ENCODE data around the gene IL2RG. TPM values are rescaled to one million over a fixed set of nuclear protein-coding genes. Genes with fewer than 3 reads are reported as not detected.

The IL2RG gene
- total and polyA plus RNA-seq, 4 donors: 2.2 to 4.0 (median 3.3) TPM

- TF ChIP-seq, protein P1, sequence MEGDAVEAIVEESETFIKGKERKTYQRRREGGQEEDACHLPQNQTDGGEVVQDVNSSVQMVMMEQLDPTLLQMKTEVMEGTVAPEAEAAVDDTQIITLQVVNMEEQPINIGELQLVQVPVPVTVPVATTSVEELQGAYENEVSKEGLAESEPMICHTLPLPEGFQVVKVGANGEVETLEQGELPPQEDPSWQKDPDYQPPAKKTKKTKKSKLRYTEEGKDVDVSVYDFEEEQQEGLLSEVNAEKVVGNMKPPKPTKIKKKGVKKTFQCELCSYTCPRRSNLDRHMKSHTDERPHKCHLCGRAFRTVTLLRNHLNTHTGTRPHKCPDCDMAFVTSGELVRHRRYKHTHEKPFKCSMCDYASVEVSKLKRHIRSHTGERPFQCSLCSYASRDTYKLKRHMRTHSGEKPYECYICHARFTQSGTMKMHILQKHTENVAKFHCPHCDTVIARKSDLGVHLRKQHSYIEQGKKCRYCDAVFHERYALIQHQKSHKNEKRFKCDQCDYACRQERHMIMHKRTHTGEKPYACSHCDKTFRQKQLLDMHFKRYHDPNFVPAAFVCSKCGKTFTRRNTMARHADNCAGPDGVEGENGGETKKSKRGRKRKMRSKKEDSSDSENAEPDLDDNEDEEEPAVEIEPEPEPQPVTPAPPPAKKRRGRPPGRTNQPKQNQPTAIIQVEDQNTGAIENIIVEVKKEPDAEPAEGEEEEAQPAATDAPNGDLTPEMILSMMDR (IDR thresholded peaks at IDR 0.05; ENCODE audit: low read depth, low read length, missing input control): no peak
- TF ChIP-seq RXRA (IDR thresholded peaks at IDR 0.05): no peak
- no peak for TF ChIP-seq SP1 (IDR thresholded peaks at IDR 0.05)
- no peak for TF ChIP-seq NR2F2 (IDR thresholded peaks at IDR 0.05)
Observed at GRCh38 chrX:71109051-71109450, 2.3 kb downstream of the IL2RG start (continued).

DNA sequence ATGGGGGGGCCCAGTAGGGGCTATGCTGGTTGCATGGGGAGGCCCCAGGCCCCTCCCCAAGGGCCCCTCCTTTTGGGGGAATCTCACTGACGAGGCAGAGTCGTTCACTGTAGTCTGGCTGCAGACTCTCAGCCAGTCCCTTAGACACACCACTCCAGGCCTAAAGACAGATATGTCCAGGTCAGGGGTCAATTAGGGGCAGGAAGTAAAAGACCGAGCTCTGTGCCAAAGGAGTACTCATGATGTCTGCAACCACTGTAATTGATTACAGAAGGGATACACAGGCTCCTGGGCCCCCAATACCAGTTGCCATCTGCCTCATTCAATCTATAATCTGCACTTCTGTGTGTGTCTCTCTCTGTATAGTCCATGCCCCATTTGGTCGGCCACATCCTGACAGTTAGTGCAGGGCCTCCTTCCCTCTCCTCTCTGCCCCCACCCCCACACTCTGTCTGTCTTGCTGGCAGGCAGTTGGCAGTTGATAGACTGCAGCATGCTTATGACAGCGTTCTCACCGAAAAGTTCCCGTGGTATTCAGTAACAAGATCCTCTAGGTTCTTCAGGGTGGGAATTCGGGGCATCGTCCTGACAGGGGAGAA is 3.5 kb downstream of the IL2RG start:
- Histone ChIP-seq H3K4me1 (ENCODE audit: control insufficient read depth in 4 of 4, insufficient read depth in 4 of 4, low read length in 3 of 4) (no peaks in the 10 kb centered on the region), H3K36me3 (ENCODE audit: control insufficient read depth in 4 of 4, insufficient read depth in 3 of 4, low read depth in 1 of 4, low read length in 3 of 4) (no peaks in the 10 kb centered on the region), H3K27ac (ENCODE audit: low read depth in 1 of 2, low read length in 2 of 2) (no peak overlapping the region), H3K9me3 (ENCODE audit: control insufficient read depth in 4 of 4, low read length in 3 of 4) (no peaks in the 10 kb centered on the region), H3K9ac (ENCODE audit: low read depth in 1 of 2, low read length in 2 of 2) (no peak overlapping the region), H3K4me3 (ENCODE audit: low read depth in 1 of 3, low read length in 3 of 3) (no peak overlapping the region), H3K27me3 (ENCODE audit: control insufficient read depth in 4 of 4, insufficient read depth in 4 of 4, low read length in 3 of 4) (no peaks in the 10 kb centered on the region)
- DNase-seq (ENCODE audit: low spot score): no peak
- TF ChIP-seq, protein P2, sequence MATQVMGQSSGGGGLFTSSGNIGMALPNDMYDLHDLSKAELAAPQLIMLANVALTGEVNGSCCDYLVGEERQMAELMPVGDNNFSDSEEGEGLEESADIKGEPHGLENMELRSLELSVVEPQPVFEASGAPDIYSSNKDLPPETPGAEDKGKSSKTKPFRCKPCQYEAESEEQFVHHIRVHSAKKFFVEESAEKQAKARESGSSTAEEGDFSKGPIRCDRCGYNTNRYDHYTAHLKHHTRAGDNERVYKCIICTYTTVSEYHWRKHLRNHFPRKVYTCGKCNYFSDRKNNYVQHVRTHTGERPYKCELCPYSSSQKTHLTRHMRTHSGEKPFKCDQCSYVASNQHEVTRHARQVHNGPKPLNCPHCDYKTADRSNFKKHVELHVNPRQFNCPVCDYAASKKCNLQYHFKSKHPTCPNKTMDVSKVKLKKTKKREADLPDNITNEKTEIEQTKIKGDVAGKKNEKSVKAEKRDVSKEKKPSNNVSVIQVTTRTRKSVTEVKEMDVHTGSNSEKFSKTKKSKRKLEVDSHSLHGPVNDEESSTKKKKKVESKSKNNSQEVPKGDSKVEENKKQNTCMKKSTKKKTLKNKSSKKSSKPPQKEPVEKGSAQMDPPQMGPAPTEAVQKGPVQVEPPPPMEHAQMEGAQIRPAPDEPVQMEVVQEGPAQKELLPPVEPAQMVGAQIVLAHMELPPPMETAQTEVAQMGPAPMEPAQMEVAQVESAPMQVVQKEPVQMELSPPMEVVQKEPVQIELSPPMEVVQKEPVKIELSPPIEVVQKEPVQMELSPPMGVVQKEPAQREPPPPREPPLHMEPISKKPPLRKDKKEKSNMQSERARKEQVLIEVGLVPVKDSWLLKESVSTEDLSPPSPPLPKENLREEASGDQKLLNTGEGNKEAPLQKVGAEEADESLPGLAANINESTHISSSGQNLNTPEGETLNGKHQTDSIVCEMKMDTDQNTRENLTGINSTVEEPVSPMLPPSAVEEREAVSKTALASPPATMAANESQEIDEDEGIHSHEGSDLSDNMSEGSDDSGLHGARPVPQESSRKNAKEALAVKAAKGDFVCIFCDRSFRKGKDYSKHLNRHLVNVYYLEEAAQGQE (IDR thresholded peaks at IDR 0.05): no peak
- 52% methylated on average over 9 of the region's 9 CpGs for WGBS

DNA sequence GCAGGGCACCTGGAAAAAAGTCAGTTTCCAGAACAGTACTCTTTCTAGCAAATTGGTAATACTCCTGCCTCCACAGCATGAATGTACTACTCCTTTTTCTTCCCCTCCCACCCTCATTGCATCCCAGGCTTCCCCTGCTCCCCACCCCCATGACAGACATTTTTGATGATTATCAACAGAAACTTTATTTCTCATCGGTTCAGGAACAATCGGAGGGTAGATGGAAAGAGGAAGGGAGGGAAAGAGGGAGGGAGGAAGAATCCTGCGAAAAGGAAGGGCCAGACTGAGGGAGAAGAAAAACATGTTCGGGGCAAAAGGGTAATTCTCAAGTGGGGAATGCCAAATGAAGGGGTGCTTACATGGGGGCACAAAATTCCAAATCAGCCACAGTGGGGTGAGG is 4.1 kb downstream of the IL2RG start:
- no peak for DNase-seq (ENCODE audit: low spot score)
- no peaks in the 10 kb centered on the region for H3K9me3 ChIP-seq (ENCODE audit: control insufficient read depth in 4 of 4, low read length in 3 of 4)
- WGBS: 61% methylated on average over 4 of the region's 4 CpGs
- no peak overlapping the region for H3K27ac ChIP-seq (ENCODE audit: low read depth in 1 of 2, low read length in 2 of 2)
- no peak overlapping the region for H3K4me3 ChIP-seq (ENCODE audit: low read depth in 1 of 3, low read length in 3 of 3)
- H3K9ac ChIP-seq (ENCODE audit: low read depth in 1 of 2, low read length in 2 of 2): no peak overlapping the region
- no peaks in the 10 kb centered on the region for H3K27me3 ChIP-seq (ENCODE audit: control insufficient read depth in 4 of 4, insufficient read depth in 4 of 4, low read length in 3 of 4)
- no peaks in the 10 kb centered on the region for H3K36me3 ChIP-seq (ENCODE audit: control insufficient read depth in 4 of 4, insufficient read depth in 3 of 4, low read depth in 1 of 4, low read length in 3 of 4)
- H3K4me1 ChIP-seq (ENCODE audit: control insufficient read depth in 4 of 4, insufficient read depth in 4 of 4, low read length in 3 of 4): no peaks in the 10 kb centered on the region
- TF ChIP-seq RXRA (IDR thresholded peaks at IDR 0.05) (no peak), ATF3 (IDR thresholded peaks at IDR 0.05) (no peak), SP1 (IDR thresholded peaks at IDR 0.05) (no peak)

DNA sequence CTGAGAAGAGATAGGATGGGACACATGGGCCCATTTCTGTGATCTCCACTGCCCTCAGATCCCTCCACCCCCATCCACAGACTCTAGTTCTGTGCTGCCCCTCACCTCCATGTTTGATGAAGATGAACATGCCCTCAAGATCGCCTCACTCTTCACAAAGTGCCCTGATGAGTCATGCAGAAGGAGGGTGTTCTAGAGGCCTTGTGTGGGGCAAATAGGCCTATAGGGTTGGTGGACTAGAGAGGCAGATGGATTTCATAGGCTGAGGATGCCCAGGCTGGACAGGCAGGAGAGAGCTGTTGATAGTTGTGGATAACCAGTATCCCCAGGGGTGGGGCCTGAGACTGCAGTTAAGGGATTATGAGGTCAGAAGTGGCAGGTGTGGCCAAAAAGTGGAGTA is 5.0 kb downstream of the IL2RG start, which contains the start of gene CXorf65:
Gene CXorf65 (minus strand): TSS at position 314 of the 400 bp plus-strand sequence. CDS start 184 bp downstream, at position 130.
- WGBS: 88% methylated on average over 1 of the region's 1 CpG
- Histone ChIP-seq H3K4me3 (ENCODE audit: low read depth in 1 of 3, low read length in 3 of 3) (no peak within 1 kb of the TSS), H3K9me3 (ENCODE audit: control insufficient read depth in 4 of 4, low read length in 3 of 4) (no peaks in the 10 kb centered on the region), H3K9ac (ENCODE audit: low read depth in 1 of 2, low read length in 2 of 2) (no peak within 1 kb of the TSS), H3K36me3 (ENCODE audit: control insufficient read depth in 4 of 4, insufficient read depth in 3 of 4, low read depth in 1 of 4, low read length in 3 of 4) (no peaks in the 10 kb centered on the region), H3K27ac (ENCODE audit: low read depth in 1 of 2, low read length in 2 of 2) (no peak within 1 kb of the TSS), H3K4me1 (ENCODE audit: control insufficient read depth in 4 of 4, insufficient read depth in 4 of 4, low read length in 3 of 4) (no peaks in the 10 kb centered on the region), H3K27me3 (ENCODE audit: control insufficient read depth in 4 of 4, insufficient read depth in 4 of 4, low read length in 3 of 4) (no peaks in the 10 kb centered on the region)
- DNase-seq (ENCODE audit: low spot score): no peak
- TF ChIP-seq GABPA (IDR thresholded peaks at IDR 0.05 in 1 of 2, conservative IDR thresholded peaks at IDR 0.05 in 1 of 2) (no peak), YY1 (IDR thresholded peaks at IDR 0.05) (no peak), NR2F2 (IDR thresholded peaks at IDR 0.05) (no peak)

Measured in liver (tissue), 9 donors.